PC-9 (cell line): Measurements from ENCODE around the gene WIPI1. TPM values are rescaled to one million over a fixed set of nuclear protein-coding genes. Genes with fewer than 3 reads are reported as not detected.

Experiments used
- BruUV-seq: library from RNA; stranded (reverse); fragments of 400-500 nt; replicated peaks from 2 replicates; lab custom pipeline; 2021; lab: Mats Ljungman, UMichigan
- CTCF ChIA-PET: fragments of 300-600 bp; sonication (Branson Sonifier 250); formaldehyde crosslinking; loops from one replicate; lab custom pipeline; 2022; ENCODE audit warnings: antibody characterized with exemption; lab: Charles Lee
- POLR2A ChIA-PET: fragments of 300-600 bp; sonication (Branson Sonifier 250); formaldehyde crosslinking; loops from one replicate; lab custom pipeline; 2022; ENCODE audit warnings: antibody characterized with exemption; ENCODE audit not compliant: unreplicated experiment; lab: Charles Lee
- DNase-seq, 2 experiments: peaks; one replicate each; pipeline versions ENCODE4 v3.0.0 to v3.0.0-alpha.2; 2015 to 2022; ENCODE audit warnings: mixed read lengths in 1 of 2
- H2AFZ ChIP-seq: fragments of 200-600 bp; sonication (generic); 2 replicates; pipeline ENCODE4 v1.8.1; 2017; ENCODE audit warnings: antibody characterized with exemption
- H3F3A ChIP-seq: fragments of 200-600 bp; sonication (generic); 2 replicates; pipeline ENCODE4 v1.8.1; 2017; ENCODE audit warnings: antibody characterized with exemption, mild to moderate bottlenecking, low read depth; ENCODE audit not compliant: insufficient read depth
- H3K27ac ChIP-seq: fragments of 200-600 bp; sonication (generic); 2 replicates; pipeline ENCODE4 v1.6.1; 2016; ENCODE audit warnings: mixed run types
- H3K27me3 ChIP-seq: fragments of 200-600 bp; sonication (generic); 2 replicates; pipeline ENCODE4 v1.6.1; 2016; ENCODE audit warnings: low read depth, mixed run types; ENCODE audit not compliant: insufficient read depth
- H3K36me3 ChIP-seq: fragments of 200-600 bp; sonication (generic); 2 replicates; pipeline ENCODE4 v1.6.1; 2016; ENCODE audit warnings: low read depth, mixed run types
- H3K4me1 ChIP-seq: fragments of 200-600 bp; sonication (generic); replicated peaks from 2 replicates; pipeline ENCODE4 v1.6.1; 2016; ENCODE audit warnings: mixed run types; ENCODE audit not compliant: insufficient read depth
- H3K4me2 ChIP-seq: fragments of 200-600 bp; sonication (generic); 2 replicates; pipeline ENCODE4 v1.6.1; 2017; ENCODE audit warnings: mixed run types
- H3K4me3 ChIP-seq: fragments of 200-600 bp; sonication (generic); 2 replicates; pipeline ENCODE4 v1.6.1; 2016; ENCODE audit warnings: mixed run types
- H3K79me2 ChIP-seq: fragments of 200-600 bp; sonication (generic); 2 replicates; pipeline ENCODE4 v1.6.1; 2017; ENCODE audit warnings: low read depth, mixed run types
- H3K9me2 ChIP-seq: fragments of 200-600 bp; sonication (generic); 2 replicates; pipeline ENCODE4 v1.8.1; 2017; ENCODE audit warnings: mild to moderate bottlenecking; ENCODE audit not compliant: insufficient read depth
- H3K9me3 ChIP-seq: fragments of 200-600 bp; sonication (generic); 2 replicates; pipeline ENCODE4 v1.8.1; 2016; ENCODE audit warnings: low read depth; ENCODE audit not compliant: insufficient read depth
- H4K20me1 ChIP-seq: fragments of 200-600 bp; sonication (generic); 2 replicates; pipeline ENCODE4 v1.8.1; 2017; ENCODE audit not compliant: insufficient read depth
- CTCF ChIP-seq: fragments of 200-600 bp; sonication (generic); conservative IDR thresholded peaks from 2 replicates; pipeline ENCODE4 v1.6.1; 2017; ENCODE audit warnings: mixed run types, antibody characterized with exemption, mild to moderate bottlenecking, moderate library complexity
- EZH2 ChIP-seq: fragments of 200-600 bp; sonication (generic); IDR thresholded peaks from 2 replicates; pipeline ENCODE4 v1.8.0; 2017; ENCODE audit warnings: antibody characterized with exemption, low read depth
- intact Hi-C: fragments of 100-400 bp; cut with micrococcal nuclease; formaldehyde crosslinking; loops from one replicate; pipeline ENCODE4 v1.10.0; 2022; ENCODE audit not compliant: unreplicated experiment
- total RNA-seq: library from RNA; stranded (reverse); gene quantifications from 2 replicates; pipeline ENCODE4 v1.2.3, GENCODE V29; 2021

Gene WIPI1
- total RNA-seq, 1 experiment from 2014 or later: 11.2 TPM

- Histone ChIP-seq H4K20me1 (no peaks in the 10 kb centered on the region), H3K4me1 (peaks cover 18% of the 10 kb centered on the region), H3K27me3 (no peaks in the 10 kb centered on the region), H3K9me3 (peaks cover 17% of the 10 kb centered on the region; the same call in 1 of the 2 replicates), H3K4me2 (no peak overlapping the region), H3K79me2 (no peaks in the 10 kb centered on the region), H3K36me3 (no peaks in the 10 kb centered on the region), H3K4me3 (no peak overlapping the region), H3K9me2 (no peaks in the 10 kb centered on the region), H3F3A (peaks cover 7% of the 10 kb centered on the region), H3K27ac (no peak overlapping the region), H2AFZ (no peak overlapping the region)
- intact Hi-C loops: no loop called here
- CTCF ChIA-PET: no interaction called here
- no peak for DNase-seq
- BruUV-seq: no TSS peak
- TF ChIP-seq CTCF: no peak
- no peak for TF ChIP-seq EZH2
- POLR2A ChIA-PET: no interaction called here
These were observed 54.2 kb downstream of the WIPI1 start for GRCh38 chr17:68403122-68403521.

GRCh38 chr17:68401288-68401687 is 56.0 kb downstream of the WIPI1 start:
- no peaks in the 10 kb centered on the region for H4K20me1 ChIP-seq
- H2AFZ ChIP-seq: no peak overlapping the region
- no peak for DNase-seq
- H3K36me3 ChIP-seq: no peaks in the 10 kb centered on the region
- intact Hi-C loops: no loop called here
- no TSS peak for BruUV-seq
- peaks cover 12% of the 10 kb centered on the region for H3F3A ChIP-seq
- TF ChIP-seq EZH2 (no peak), CTCF (no peak)
- H3K4me3 ChIP-seq: no peak overlapping the region
- H3K9me2 ChIP-seq: no peaks in the 10 kb centered on the region
- H3K27ac ChIP-seq: no peak overlapping the region
- 0 out of 2 replicates have a peak, but pooled peaks cover 3% of the 10 kb centered on the region for H3K9me3 ChIP-seq
- H3K79me2 ChIP-seq: no peaks in the 10 kb centered on the region
- peaks cover 18% of the 10 kb centered on the region for H3K4me1 ChIP-seq
- ChIA-PET CTCF (no interaction called here), POLR2A (no interaction called here)
- H3K4me2 ChIP-seq: no peak overlapping the region
- H3K27me3 ChIP-seq: no peaks in the 10 kb centered on the region

DNA sequence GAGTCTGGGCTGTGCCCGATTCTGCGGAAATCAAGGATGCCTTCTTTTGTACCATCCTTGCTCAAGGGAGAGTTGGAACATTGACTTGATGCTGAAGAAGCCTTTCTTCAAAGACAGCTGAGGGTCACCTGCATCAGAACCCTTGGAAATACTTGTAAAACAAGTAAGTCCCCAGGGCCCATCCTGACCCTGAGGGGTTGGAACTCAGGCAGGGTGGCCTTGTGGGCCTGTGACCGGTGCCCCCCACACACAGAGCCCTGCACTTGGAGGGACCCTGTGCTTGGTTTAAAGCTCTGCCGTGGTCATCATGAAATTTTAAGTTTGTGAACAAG is 56.9 kb downstream of the WIPI1 start:
- H3K27ac ChIP-seq: no peak overlapping the region
- ChIA-PET POLR2A (no interaction called here), CTCF (no interaction called here)
- H3K4me1 ChIP-seq: peaks cover 18% of the 10 kb centered on the region
- no peaks in the 10 kb centered on the region for H3K79me2 ChIP-seq
- no peaks in the 10 kb centered on the region for H3K36me3 ChIP-seq
- H2AFZ ChIP-seq: no peak overlapping the region
- DNase-seq: no peak
- H3K9me2 ChIP-seq: no peaks in the 10 kb centered on the region
- no peaks in the 10 kb centered on the region for H3K27me3 ChIP-seq
- H3F3A ChIP-seq: peaks cover 12% of the 10 kb centered on the region
- no peak overlapping the region for H3K4me2 ChIP-seq
- TF ChIP-seq EZH2: no peak
- TF ChIP-seq CTCF: no peak
- no peaks in the 10 kb centered on the region for H4K20me1 ChIP-seq
- no TSS peak for BruUV-seq
- intact Hi-C loops: no loop called here
- H3K4me3 ChIP-seq: no peak overlapping the region
- 0 out of 2 replicates have a peak, but pooled peaks cover 2% of the 10 kb centered on the region for H3K9me3 ChIP-seq
